IMR-90 (cell line): ENCODE data around the gene KRTAP5-3.

Experiments used
- CHD1 ChIP-seq: IDR thresholded peaks from 2 replicates; pipeline ENCODE4 v1.6.1; 2012; ENCODE audit warnings: low read depth, low read length, improper control_type of control experiment
- CTCF ChIP-seq: conservative IDR thresholded peaks from 2 replicates; pipeline ENCODE4 v1.5.1; 2012; ENCODE audit warnings: mild to moderate bottlenecking, low read depth, low read length, improper control_type of control experiment
- MAZ ChIP-seq: IDR thresholded peaks from 2 replicates; pipeline ENCODE4 v1.6.1; 2012; ENCODE audit warnings: low read depth, mild to moderate bottlenecking, low read length, improper control_type of control experiment, moderate library complexity, borderline replicate concordance
- POLR2A ChIP-seq: IDR thresholded peaks from 2 replicates; pipeline ENCODE4 v1.6.1; 2012; ENCODE audit warnings: mild to moderate bottlenecking, low read depth, low read length
- RCOR1 ChIP-seq: IDR thresholded peaks from 2 replicates; pipeline ENCODE4 v1.6.1; 2012; ENCODE audit warnings: mild to moderate bottlenecking, low read length, improper control_type of control experiment; ENCODE audit not compliant: insufficient replicate concordance
- SMC3 ChIP-seq: fragments of 150-350 bp; IDR thresholded peaks from 2 replicates; pipeline ENCODE4 v1.6.1; 2016; ENCODE audit warnings: low read depth, mild to moderate bottlenecking, antibody characterized with exemption, low read length, moderate library complexity
- TF ChIP-seq, protein P1 (sequence below): fragments of 150-350 bp; IDR thresholded peaks from 2 replicates; pipeline ENCODE4 v1.6.1; 2017; ENCODE audit warnings: mild to moderate bottlenecking, antibody characterized with exemption, low read length, low read depth

- TF ChIP-seq, protein P1, sequence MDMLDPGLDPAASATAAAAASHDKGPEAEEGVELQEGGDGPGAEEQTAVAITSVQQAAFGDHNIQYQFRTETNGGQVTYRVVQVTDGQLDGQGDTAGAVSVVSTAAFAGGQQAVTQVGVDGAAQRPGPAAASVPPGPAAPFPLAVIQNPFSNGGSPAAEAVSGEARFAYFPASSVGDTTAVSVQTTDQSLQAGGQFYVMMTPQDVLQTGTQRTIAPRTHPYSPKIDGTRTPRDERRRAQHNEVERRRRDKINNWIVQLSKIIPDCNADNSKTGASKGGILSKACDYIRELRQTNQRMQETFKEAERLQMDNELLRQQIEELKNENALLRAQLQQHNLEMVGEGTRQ = no peak
- TF ChIP-seq CTCF (no peak), RCOR1 (no peak), POLR2A (no peak), CHD1 (no peak), SMC3 (no peak), MAZ (no peak)
Measured at GRCh38 chr11:1574933-1575242, 33.4 kb downstream of the KRTAP5-3 start.
